Measurements from ENCODE around the gene CFAP100.

Gene CFAP100

GRCh38 chr3:126483321-126483761, 88.6 kb downstream of the CFAP100 start:
- H3K27ac ChIP-seq = no peak overlapping the region

GRCh38 chr3:126484148-126484547, 89.4 kb downstream of the CFAP100 start:
- TF ChIP-seq CTCF (conservative IDR thresholded peaks at IDR 0.05) = no peak
- no peak for TF ChIP-seq ZFX (IDR thresholded peaks at IDR 0.05)
- H3K27ac ChIP-seq = no peak overlapping the region

More at GRCh38 chr3:126483321-126483761, 88.6 kb downstream of the CFAP100 start:
- TF ChIP-seq CTCF (conservative IDR thresholded peaks at IDR 0.05) (no peak), ZFX (IDR thresholded peaks at IDR 0.05) (no peak)

- TF ChIP-seq CTCF (conservative IDR thresholded peaks at IDR 0.05) (no peak), ZFX (IDR thresholded peaks at IDR 0.05) (no peak)
- H3K27ac ChIP-seq = no peak overlapping the region
Observed at GRCh38 chr3:126484662-126485061, 90.0 kb downstream of the CFAP100 start.

- no peak overlapping the region for H3K27ac ChIP-seq
- no peak for TF ChIP-seq ZFX (IDR thresholded peaks at IDR 0.05)
- no peak for TF ChIP-seq CTCF (conservative IDR thresholded peaks at IDR 0.05)
Observed at GRCh38 chr3:126485176-126485897, 90.6 kb downstream of the CFAP100 start.

GRCh38 chr3:126485956-126486355, 91.2 kb downstream of the CFAP100 start:
- TF ChIP-seq CTCF (conservative IDR thresholded peaks at IDR 0.05) (no peak), ZFX (IDR thresholded peaks at IDR 0.05) (no peak)
- H3K27ac ChIP-seq = no peak overlapping the region

All from C4-2B (cell line).